NCI-H187 treated with DMSO at 0.1 percent for 48 hours (cell line): ENCODE results near the gene TFR2.

Experiments
- DNase-seq: peaks from one replicate; lab custom pipeline; 2025; lab: John Stamatoyannopoulos, UW

TFR2 gene

DNA sequence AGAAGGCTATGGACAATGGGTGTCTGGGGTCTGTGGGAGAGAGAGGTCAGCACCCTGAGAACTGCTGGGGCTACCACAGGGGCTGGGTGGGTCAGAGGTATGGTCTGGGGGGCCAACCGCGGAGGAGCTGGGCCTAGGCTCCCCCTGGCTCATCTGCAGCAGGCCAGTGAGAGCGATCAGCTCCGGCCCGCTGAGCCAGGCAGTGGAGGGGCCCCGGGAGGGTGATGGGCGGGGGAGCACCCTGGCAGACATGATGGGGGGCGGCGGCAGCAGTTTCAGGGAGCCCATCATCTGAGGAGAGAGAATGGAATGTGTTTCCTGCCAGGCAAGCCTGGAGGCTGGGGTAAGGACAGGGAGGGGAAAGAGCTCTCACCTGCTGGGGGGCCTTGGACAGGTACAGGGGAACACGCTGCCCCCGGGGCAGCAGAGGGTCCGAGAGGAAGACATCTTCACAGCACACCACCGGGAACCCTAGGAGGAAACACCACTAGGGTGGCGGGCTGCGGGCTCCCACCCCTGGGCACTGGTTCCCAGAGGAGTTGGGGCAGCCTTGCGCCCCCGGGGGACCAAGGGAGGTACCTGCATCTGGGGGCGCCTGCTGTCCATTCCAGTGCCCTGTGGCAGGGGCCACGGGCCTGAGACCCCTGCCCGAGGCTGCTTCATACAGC, 68.9 kb downstream of the TFR2 start:
- no peak for DNase-seq

DNA sequence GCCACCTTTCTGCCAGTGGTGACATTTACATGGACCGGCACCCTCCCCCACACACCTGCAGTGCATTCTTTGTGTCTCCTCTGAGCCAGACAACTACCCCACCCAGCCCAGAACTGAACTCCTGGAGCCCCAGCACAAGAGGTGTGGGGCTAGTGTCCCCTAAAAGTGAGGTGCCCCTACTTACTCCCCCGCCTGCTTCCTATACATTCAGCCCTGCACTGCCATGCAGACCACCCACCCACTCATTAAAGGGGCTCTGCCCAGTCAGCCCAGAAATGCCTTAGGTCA, 69.6 kb downstream of the TFR2 start:
- no peak for DNase-seq

DNA sequence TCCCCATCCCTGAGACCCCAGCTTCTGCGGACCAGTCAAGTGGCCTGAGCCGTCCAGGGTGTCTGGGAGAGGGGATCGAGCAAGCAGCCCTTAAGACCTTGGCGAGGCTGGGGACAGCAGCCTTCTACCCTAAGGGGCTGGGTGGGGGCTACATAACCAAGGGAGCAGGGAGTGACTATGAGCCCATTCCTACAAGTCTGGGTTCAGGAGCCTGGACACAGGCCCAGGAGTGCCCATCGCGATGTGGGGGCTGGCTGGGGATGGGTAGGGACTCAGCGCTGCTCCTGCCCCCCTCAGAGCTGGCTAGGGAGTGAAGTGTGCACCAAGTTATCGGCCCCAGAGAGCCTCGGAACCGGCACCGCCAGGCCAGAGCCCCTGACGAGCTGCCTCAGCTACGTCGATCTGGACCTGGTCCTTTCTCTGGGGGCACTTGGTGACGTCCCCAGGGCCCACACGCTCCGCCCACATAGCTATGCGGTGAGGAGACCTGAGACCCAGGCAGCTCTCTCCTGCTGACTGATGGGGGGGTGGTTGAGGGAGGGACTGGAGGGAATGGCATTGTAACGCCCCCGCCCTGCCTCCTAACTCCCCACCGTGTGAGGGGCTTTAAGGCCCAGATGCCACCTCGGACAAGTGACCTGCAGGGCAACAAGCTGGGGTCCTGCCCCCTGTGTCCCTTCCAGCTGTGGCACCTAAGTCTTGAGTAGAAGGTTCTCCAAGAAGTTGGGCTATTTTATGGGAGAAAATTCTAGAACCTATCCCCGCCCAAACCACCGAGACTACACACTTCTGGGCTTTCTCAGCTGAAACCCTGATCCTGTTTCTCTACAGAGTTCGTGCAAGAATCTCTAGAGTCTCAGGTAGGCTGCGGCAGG, 70.2 kb downstream of the TFR2 start:
- no peak for DNase-seq
